Tibial artery (tissue), 4 donors: ENCODE data around the gene SLC7A1.

Experiments used
- DNase-seq, 2 donors: peaks; one replicate each; pipeline ENCODE4 v3.0.0-alpha.2; 2019
- H3K27ac ChIP-seq, 2 donors: fragments of 200-600 bp; sonication (generic) in 1 of 2; 1 replicate in 1 of 2; 2 replicates in 1 of 2; pipeline ENCODE4 v1.5.1; 2018 to 2019; ENCODE audit warnings: mild to moderate bottlenecking in 1 of 2
- H3K27me3 ChIP-seq, 2 donors: fragments of 200-600 bp; sonication (generic) in 1 of 2; one replicate each; pipeline versions ENCODE4 v1.5.1 to v1.6.0; 2016 to 2019
- H3K36me3 ChIP-seq, 3 donors: fragments of 200-600 bp; sonication (generic) in 2 of 3; one replicate each; pipeline ENCODE4 v1.5.1; 2016 to 2019; ENCODE audit warnings: mild to moderate bottlenecking in 2 of 3
- H3K4me1 ChIP-seq, 4 donors: fragments of 200-600 bp; sonication (generic) in 2 of 4; 1 replicate in 3 of 4; 2 replicates in 1 of 4; pipeline ENCODE4 v1.5.1; 2016 to 2019
- H3K4me3 ChIP-seq, 2 donors: fragments of 200-600 bp; sonication (generic) in 1 of 2; 1 replicate in 1 of 2; 2 replicates in 1 of 2; pipeline ENCODE4 v1.5.1; 2018 to 2019; ENCODE audit warnings: mild to moderate bottlenecking in 2 of 2
- H3K9me3 ChIP-seq, 3 donors: fragments of 200-600 bp; sonication (generic) in 1 of 3; one replicate each; pipeline ENCODE4 v1.5.1; 2016 to 2019
- intact Hi-C: fragments of 100-400 bp; cut with DNase I; formaldehyde crosslinking; loops from one replicate; pipeline ENCODE4 v1.15.0; 2023; ENCODE audit warnings: low total_unique reads
- TF ChIP-seq, protein P1 (sequence below), 2 experiments: fragments of 200-600 bp in 1 of 2; fragments of 450-650 bp in 1 of 2; IDR thresholded peaks; one replicate each; pipeline ENCODE4 v1.5.1; 2017 to 2019; ENCODE audit warnings: antibody characterized with exemption in 2 of 2, mild to moderate bottlenecking in 1 of 2, moderate library complexity in 1 of 2

The SLC7A1 gene

DNA sequence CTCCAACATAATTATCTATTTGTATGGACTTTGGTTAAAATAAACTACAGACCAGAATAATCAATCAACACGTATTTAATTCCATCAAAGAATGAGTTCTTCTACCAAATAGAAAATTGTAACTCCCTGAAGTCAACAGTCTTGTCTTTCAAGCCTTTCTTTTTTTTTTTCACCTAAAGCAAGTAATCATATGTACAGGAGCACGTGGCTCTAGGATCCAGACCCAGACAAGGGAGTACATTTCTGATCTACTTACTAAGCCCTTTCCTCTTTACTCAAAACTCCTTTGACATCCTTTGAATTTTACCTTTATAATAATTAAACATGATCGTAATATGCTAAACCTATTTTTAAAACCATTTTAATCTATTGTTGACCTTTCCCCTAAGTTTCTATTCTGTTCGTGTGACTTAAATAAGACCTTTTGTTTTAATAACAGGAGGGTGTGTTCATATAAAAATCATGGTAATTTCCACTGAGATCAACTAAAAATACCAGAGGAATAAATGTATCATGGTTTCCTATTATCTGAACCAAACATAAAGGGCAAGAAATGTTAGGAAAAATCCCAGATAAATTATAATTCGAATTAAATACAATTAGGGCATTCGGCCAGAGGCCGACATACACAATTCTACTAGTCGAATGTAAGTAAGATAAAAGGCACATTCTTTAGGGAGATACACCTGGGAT lies 1.7 kb downstream of the SLC7A1 start:
- TF ChIP-seq, protein P1, sequence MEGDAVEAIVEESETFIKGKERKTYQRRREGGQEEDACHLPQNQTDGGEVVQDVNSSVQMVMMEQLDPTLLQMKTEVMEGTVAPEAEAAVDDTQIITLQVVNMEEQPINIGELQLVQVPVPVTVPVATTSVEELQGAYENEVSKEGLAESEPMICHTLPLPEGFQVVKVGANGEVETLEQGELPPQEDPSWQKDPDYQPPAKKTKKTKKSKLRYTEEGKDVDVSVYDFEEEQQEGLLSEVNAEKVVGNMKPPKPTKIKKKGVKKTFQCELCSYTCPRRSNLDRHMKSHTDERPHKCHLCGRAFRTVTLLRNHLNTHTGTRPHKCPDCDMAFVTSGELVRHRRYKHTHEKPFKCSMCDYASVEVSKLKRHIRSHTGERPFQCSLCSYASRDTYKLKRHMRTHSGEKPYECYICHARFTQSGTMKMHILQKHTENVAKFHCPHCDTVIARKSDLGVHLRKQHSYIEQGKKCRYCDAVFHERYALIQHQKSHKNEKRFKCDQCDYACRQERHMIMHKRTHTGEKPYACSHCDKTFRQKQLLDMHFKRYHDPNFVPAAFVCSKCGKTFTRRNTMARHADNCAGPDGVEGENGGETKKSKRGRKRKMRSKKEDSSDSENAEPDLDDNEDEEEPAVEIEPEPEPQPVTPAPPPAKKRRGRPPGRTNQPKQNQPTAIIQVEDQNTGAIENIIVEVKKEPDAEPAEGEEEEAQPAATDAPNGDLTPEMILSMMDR (IDR thresholded peaks at IDR 0.05), result no peak
- H3K9me3 ChIP-seq, result no peaks in the 10 kb centered on the region
- peaks cover 0 to 32% (median 21%) of the 10 kb centered on the region in 4 donors for H3K4me1 ChIP-seq
- no peak for DNase-seq
- no peaks in the 10 kb centered on the region for H3K27me3 ChIP-seq
- H3K27ac ChIP-seq, result peak overlapping the region; percentile 93 to 98
- H3K4me3 ChIP-seq, result peak overlapping the region; percentile 72 to 97
- H3K36me3 ChIP-seq, result no peaks in the 10 kb centered on the region
- intact Hi-C loops, result no loop called here

DNA sequence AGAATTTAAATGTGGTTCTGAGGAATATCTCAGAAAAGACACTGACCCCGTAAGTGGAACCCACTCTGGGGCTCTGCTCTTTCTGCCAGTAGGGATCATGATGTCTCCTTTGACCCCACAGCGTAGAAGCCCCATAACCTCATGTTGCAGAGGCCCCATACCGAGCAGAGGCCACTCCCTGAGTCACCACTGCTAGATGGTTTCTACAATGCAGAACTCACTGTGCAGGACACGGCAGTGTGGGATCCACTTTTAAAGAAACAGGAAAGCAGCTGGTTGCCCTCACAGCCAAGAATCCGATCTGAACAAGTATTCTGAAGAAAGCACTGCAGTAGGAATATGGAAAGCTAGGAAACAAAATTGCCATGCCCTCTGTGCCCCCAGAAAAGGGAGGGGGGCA lies 4.2 kb downstream of the SLC7A1 start:
- intact Hi-C loops, result no loop called here
- Histone ChIP-seq H3K9me3 (no peaks in the 10 kb centered on the region), H3K27me3 (no peaks in the 10 kb centered on the region), H3K36me3 (no peaks in the 10 kb centered on the region), H3K4me1 (peaks cover 0 to 55% (median 24%) of the 10 kb centered on the region in 4 donors), H3K27ac (peak overlapping the region; percentile 24 to 93), H3K4me3 (no peak overlapping the region)
- TF ChIP-seq, protein P1 (IDR thresholded peaks at IDR 0.05), result no peak
- no peak for DNase-seq

DNA sequence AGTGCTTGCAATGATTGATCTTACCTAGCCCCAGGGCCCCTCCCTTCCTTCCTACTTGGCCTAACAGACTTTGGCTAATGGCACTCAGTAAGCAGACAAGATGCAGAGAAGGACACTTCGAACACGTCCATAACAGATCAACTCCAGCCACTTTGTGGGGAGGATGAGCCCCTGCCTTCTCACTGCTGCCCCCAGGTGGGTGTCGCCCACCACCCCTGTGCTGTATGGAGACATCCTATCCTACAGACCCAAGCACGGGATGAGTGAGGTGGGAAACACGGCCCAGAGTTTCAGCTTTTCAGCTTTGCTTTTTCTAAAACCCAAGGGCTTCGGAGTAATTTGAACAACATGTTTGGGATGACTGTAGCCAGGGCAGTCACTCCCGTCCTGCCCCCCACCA lies 5.5 kb downstream of the SLC7A1 start:
- Histone ChIP-seq H3K9me3 (no peaks in the 10 kb centered on the region), H3K27ac (peak overlapping the region; percentile 47 to 93), H3K36me3 (no peaks in the 10 kb centered on the region), H3K4me1 (peaks cover 0 to 59% (median 19%) of the 10 kb centered on the region in 4 donors), H3K27me3 (no peaks in the 10 kb centered on the region), H3K4me3 (no peak overlapping the region)
- TF ChIP-seq, protein P1 (IDR thresholded peaks at IDR 0.05), result no peak
- intact Hi-C loops, result loop anchor here (10.0 kb wide), 1 partner anchor 65 kb away; no protein-coding TSS in a partner anchor
- DNase-seq, result no peak

DNA sequence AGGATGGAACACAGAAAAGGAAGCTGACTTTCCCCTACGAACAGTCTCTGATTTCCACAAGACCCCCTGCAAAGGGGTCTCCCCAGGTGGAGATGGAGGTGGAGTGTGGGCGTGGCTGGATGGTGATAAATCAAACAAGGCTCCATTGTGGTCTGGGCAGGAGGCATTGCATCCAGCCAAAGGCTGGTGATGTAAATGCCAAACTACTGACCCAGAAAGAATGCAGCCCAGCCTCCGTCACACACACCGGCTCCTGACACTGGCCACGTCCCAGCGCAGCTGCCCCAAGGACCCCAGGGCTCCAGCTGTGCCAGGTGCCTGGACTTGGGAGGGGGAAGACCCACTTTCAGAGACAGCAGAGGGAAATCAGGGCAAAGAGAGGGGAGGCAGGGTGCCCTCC lies 6.3 kb downstream of the SLC7A1 start:
- H3K27me3 ChIP-seq, result no peaks in the 10 kb centered on the region
- H3K9me3 ChIP-seq, result no peaks in the 10 kb centered on the region
- peak overlapping the region; percentile 47 to 93 for H3K27ac ChIP-seq
- no peaks in the 10 kb centered on the region for H3K36me3 ChIP-seq
- H3K4me1 ChIP-seq, result peaks cover 0 to 59% (median 19%) of the 10 kb centered on the region in 4 donors
- TF ChIP-seq, protein P1 (IDR thresholded peaks at IDR 0.05), result no peak
- intact Hi-C loops, result loop anchor here (10.0 kb wide), 1 partner anchor 64 kb away; no protein-coding TSS in a partner anchor
- no peak overlapping the region for H3K4me3 ChIP-seq
- no peak for DNase-seq

DNA sequence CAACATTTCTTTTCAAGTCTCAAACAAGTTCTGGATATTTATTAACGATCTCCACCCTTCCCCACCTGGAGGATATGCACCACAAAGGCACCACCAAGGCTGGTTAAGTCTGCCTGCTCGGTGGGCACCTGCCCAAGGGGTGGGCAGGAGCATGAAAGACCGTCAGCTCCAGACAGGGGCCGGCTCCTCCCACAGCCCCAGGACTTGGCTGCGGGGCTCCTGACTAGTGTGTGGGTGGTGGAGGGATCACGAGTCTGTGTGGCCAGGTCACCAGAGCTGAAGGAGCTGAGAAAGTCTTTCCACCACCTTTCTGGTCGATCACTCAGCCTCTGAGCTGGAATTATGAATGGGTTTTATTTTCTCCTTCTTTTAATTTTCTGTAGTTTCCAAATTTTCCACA lies 7.8 kb downstream of the SLC7A1 start:
- no peak for DNase-seq
- H3K36me3 ChIP-seq, result no peaks in the 10 kb centered on the region
- intact Hi-C loops, result loop anchor here (10.0 kb wide), 1 partner anchor 63 kb away; no protein-coding TSS in a partner anchor
- no peaks in the 10 kb centered on the region for H3K9me3 ChIP-seq
- H3K4me1 ChIP-seq, result peaks cover 0 to 60% (median 21%) of the 10 kb centered on the region in 4 donors
- TF ChIP-seq, protein P1 (IDR thresholded peaks at IDR 0.05), result no peak
- no peak overlapping the region for H3K4me3 ChIP-seq
- H3K27ac ChIP-seq, result peak overlapping the region; percentile 0 to 30
- no peaks in the 10 kb centered on the region for H3K27me3 ChIP-seq
